Nephron progenitor cell (in vitro differentiated cells): ENCODE results near the gene PRKCA.
A peak's percentile ranks its signal among the peaks of the same experiment; 100 is the strongest.

Experiments used
- DNase-seq: peaks from one replicate; pipeline ENCODE4 v3.0.0; 2021
- H3K27ac Mint-ChIP-seq: 2 replicates; pipeline ENCODE4 v1.8.0; 2021; ENCODE audit warnings: mild to moderate bottlenecking, moderate library complexity, mixed read lengths
- H3K27me3 Mint-ChIP-seq: 2 replicates; pipeline ENCODE4 v1.8.0; 2021; ENCODE audit warnings: mild to moderate bottlenecking, low read depth, mixed read lengths; ENCODE audit not compliant: poor library complexity
- H3K36me3 Mint-ChIP-seq: 2 replicates; pipeline ENCODE4 v1.8.0; 2021; ENCODE audit warnings: low read depth, mixed read lengths
- H3K4me1 Mint-ChIP-seq: 2 replicates; pipeline ENCODE4 v1.8.0; 2021; ENCODE audit warnings: mixed read lengths
- H3K4me3 Mint-ChIP-seq: 2 replicates; pipeline ENCODE4 v1.8.0; 2021; ENCODE audit warnings: mild to moderate bottlenecking, moderate library complexity, mixed read lengths
- H3K9me3 Mint-ChIP-seq: 2 replicates; pipeline ENCODE4 v1.8.0; 2021; ENCODE audit warnings: mild to moderate bottlenecking, moderate library complexity, mixed read lengths
- TF ChIP-seq, protein P1 (sequence below): fragments of 200-600 bp; sonication (generic); IDR thresholded peaks from 2 replicates; pipeline ENCODE4 v1.5.0; 2021; ENCODE audit warnings: antibody characterized with exemption

Gene PRKCA

GRCh38 chr17:66526827-66527226 lies 224.4 kb downstream of the PRKCA start:
- H3K27ac Mint-ChIP-seq, result no peak overlapping the region
- peaks cover 31% of the 10 kb centered on the region for H3K4me1 Mint-ChIP-seq
- H3K27me3 Mint-ChIP-seq, result peaks cover 9% of the 10 kb centered on the region
- TF ChIP-seq, protein P1, sequence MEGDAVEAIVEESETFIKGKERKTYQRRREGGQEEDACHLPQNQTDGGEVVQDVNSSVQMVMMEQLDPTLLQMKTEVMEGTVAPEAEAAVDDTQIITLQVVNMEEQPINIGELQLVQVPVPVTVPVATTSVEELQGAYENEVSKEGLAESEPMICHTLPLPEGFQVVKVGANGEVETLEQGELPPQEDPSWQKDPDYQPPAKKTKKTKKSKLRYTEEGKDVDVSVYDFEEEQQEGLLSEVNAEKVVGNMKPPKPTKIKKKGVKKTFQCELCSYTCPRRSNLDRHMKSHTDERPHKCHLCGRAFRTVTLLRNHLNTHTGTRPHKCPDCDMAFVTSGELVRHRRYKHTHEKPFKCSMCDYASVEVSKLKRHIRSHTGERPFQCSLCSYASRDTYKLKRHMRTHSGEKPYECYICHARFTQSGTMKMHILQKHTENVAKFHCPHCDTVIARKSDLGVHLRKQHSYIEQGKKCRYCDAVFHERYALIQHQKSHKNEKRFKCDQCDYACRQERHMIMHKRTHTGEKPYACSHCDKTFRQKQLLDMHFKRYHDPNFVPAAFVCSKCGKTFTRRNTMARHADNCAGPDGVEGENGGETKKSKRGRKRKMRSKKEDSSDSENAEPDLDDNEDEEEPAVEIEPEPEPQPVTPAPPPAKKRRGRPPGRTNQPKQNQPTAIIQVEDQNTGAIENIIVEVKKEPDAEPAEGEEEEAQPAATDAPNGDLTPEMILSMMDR, result no peak
- DNase-seq, result no peak
- H3K4me3 Mint-ChIP-seq, result no peak overlapping the region
- no peaks in the 10 kb centered on the region for H3K36me3 Mint-ChIP-seq
- H3K9me3 Mint-ChIP-seq, result no peaks in the 10 kb centered on the region

DNA sequence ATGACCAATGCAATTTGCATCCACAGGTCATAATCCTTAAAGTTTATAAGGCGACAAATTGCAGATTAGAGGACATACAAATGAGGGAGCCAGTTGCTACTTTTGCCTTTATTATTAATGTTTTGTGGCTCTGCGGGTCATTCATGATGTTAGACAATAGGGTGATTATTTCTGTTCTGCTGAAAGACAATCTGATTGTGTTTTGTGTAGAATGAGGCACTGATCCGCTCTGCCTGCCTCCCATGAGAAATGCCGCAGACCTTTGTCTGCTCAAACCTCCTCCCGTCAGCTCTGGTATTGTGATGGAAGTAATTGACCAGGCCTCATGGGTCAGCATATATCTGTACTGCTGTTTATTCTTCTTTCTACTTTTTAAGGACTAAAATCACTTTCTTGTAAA lies 224.9 kb downstream of the PRKCA start:
- TF ChIP-seq, protein P1, result no peak
- DNase-seq, result no peak
- H3K27ac Mint-ChIP-seq, result no peak overlapping the region
- peaks cover 31% of the 10 kb centered on the region for H3K4me1 Mint-ChIP-seq
- H3K9me3 Mint-ChIP-seq, result no peaks in the 10 kb centered on the region
- no peaks in the 10 kb centered on the region for H3K36me3 Mint-ChIP-seq
- H3K4me3 Mint-ChIP-seq, result no peak overlapping the region
- peaks cover 9% of the 10 kb centered on the region for H3K27me3 Mint-ChIP-seq

GRCh38 chr17:66531851-66532295 lies 229.5 kb downstream of the PRKCA start:
- Mint-ChIP-seq H3K27ac (peak overlapping the region; percentile 66), H3K36me3 (no peaks in the 10 kb centered on the region), H3K9me3 (no peaks in the 10 kb centered on the region), H3K27me3 (peaks cover 9% of the 10 kb centered on the region), H3K4me3 (no peak overlapping the region), H3K4me1 (peaks cover 51% of the 10 kb centered on the region)
- TF ChIP-seq, protein P1, result no peak
- no peak for DNase-seq

GRCh38 chr17:66533572-66533971 lies 231.2 kb downstream of the PRKCA start:
- DNase-seq, result peak; percentile 42
- H3K4me3 Mint-ChIP-seq, result peak overlapping the region; percentile 60

DNA sequence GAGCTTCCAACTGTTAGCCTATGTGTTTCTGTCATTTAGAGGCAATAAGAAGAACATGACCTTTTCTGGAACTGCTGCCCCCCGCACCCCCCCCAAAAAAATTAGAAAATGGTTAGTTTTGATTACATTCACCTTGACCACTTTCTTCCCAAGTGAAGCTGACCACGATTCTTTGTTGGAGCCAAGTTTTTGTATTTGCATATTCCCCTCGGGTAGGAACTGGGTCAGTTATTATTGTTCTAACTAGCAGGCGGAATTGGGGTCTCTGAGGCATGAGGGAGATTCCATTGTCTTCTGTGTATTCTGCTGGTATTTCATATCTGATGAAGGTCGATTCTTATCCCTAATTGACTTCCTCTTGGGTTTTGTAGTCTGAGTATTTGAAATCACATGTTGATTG lies 231.6 kb downstream of the PRKCA start:
- peak overlapping the region; percentile 52 for H3K27ac Mint-ChIP-seq

More at GRCh38 chr17:66533572-66533971, 231.2 kb downstream of the PRKCA start:
- no peaks in the 10 kb centered on the region for H3K9me3 Mint-ChIP-seq
- H3K4me1 Mint-ChIP-seq, result peaks cover 51% of the 10 kb centered on the region
- TF ChIP-seq, protein P1, result no peak
- H3K27ac Mint-ChIP-seq, result peak overlapping the region; percentile 52
- peaks cover 6% of the 10 kb centered on the region for H3K27me3 Mint-ChIP-seq
- H3K36me3 Mint-ChIP-seq, result no peaks in the 10 kb centered on the region

DNA sequence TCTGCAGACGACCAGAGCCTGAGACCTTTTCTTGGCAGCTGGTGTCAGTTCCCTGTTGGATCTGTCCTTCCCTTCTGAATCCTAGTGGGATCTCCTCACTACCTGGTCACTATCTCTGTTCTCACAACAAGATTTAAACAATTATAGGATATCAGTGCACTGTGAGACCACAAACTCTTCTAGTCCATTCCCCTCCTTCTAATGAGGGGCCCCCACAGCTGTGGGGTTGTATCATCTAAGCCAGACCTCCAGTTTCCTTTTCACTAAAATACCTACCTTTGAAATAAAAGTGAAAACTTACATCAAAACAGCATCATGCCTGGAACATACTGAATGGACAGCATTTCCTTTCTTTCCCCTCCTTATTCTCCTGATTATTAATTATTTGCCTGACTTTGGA lies 233.2 kb downstream of the PRKCA start:
- no peak for DNase-seq
- H3K9me3 Mint-ChIP-seq, result no peaks in the 10 kb centered on the region
- H3K4me3 Mint-ChIP-seq, result no peak overlapping the region
- TF ChIP-seq, protein P1, result no peak
- peaks cover 3% of the 10 kb centered on the region for H3K27me3 Mint-ChIP-seq
- H3K36me3 Mint-ChIP-seq, result no peaks in the 10 kb centered on the region
- H3K4me1 Mint-ChIP-seq, result peaks cover 62% of the 10 kb centered on the region
- no peak overlapping the region for H3K27ac Mint-ChIP-seq

More for the DNA sequence above, 231.6 kb downstream of the PRKCA start:
- no peaks in the 10 kb centered on the region for H3K36me3 Mint-ChIP-seq
- TF ChIP-seq, protein P1, result no peak
- peaks cover 51% of the 10 kb centered on the region for H3K4me1 Mint-ChIP-seq
- no peak for DNase-seq
- H3K4me3 Mint-ChIP-seq, result peak overlapping the region; percentile 60
- peaks cover 6% of the 10 kb centered on the region for H3K27me3 Mint-ChIP-seq
- H3K9me3 Mint-ChIP-seq, result no peaks in the 10 kb centered on the region
